Measurements from ENCODE around the gene STAMBP.

Gene STAMBP

DNA sequence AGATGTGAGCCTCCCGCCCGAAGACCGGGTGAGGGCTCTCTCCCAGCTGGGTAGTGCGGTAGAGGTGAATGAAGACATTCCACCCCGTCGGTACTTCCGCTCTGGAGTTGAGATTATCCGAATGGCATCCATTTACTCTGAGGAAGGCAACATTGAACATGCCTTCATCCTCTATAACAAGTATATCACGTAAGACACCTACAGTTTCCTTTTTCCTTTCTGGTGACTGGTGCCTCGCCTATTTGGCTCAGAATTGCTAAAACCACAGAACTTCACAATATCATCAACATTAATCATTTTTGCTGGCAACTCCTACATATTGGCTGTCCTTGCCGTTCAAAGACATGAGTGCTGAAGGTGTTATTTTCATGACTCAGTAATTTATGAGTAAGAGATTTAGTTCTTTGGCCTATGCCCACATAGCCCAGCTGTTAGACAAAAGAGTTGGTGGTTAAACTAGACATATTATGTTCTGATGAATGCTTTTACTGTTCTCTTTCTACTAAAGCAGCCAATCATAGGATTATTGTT is 2.2 kb downstream of the STAMBP start:
- DNase-seq: no peak
- peaks cover 35% of the 10 kb centered on the region for H3K4me1 Mint-ChIP-seq
- peaks cover 37% of the 10 kb centered on the region for H3K36me3 Mint-ChIP-seq (ENCODE audit: low read depth)
- H3K4me3 Mint-ChIP-seq: peak overlapping the region; percentile 89
- peaks cover 19% of the 10 kb centered on the region for H3K27me3 Mint-ChIP-seq (ENCODE audit: low read depth, poor library complexity)
- H3K9me3 Mint-ChIP-seq: peaks cover 6% of the 10 kb centered on the region
- TF ChIP-seq, protein P1, sequence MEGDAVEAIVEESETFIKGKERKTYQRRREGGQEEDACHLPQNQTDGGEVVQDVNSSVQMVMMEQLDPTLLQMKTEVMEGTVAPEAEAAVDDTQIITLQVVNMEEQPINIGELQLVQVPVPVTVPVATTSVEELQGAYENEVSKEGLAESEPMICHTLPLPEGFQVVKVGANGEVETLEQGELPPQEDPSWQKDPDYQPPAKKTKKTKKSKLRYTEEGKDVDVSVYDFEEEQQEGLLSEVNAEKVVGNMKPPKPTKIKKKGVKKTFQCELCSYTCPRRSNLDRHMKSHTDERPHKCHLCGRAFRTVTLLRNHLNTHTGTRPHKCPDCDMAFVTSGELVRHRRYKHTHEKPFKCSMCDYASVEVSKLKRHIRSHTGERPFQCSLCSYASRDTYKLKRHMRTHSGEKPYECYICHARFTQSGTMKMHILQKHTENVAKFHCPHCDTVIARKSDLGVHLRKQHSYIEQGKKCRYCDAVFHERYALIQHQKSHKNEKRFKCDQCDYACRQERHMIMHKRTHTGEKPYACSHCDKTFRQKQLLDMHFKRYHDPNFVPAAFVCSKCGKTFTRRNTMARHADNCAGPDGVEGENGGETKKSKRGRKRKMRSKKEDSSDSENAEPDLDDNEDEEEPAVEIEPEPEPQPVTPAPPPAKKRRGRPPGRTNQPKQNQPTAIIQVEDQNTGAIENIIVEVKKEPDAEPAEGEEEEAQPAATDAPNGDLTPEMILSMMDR (IDR thresholded peaks at IDR 0.05): no peak
- H3K27ac Mint-ChIP-seq: no peak overlapping the region

DNA sequence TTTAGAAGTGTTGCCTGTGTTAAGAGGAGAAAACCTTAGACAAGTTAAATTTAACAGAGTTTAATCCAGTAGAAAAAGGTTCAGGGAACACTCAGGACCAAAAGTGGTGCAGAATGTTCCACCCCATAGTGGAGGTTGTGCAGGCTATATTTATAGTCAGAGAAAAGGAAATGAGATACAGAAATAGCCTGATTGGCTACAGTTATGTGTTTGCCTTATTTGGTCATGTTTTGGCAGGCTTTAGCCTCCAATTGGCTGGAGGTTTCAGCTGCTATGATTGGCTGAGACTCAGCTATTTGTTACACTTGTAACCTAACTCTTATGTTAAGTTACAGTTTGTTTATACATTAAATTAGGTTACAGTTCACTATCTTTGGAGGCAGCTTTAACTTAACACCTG is 4.2 kb downstream of the STAMBP start:
- peaks cover 3% of the 10 kb centered on the region for H3K9me3 Mint-ChIP-seq
- H3K27ac Mint-ChIP-seq: no peak overlapping the region
- H3K4me1 Mint-ChIP-seq: peaks cover 31% of the 10 kb centered on the region
- H3K4me3 Mint-ChIP-seq: no peak overlapping the region
- no peak for DNase-seq
- TF ChIP-seq, protein P1 (IDR thresholded peaks at IDR 0.05): no peak
- H3K36me3 Mint-ChIP-seq (ENCODE audit: low read depth): peaks cover 37% of the 10 kb centered on the region
- H3K27me3 Mint-ChIP-seq (ENCODE audit: low read depth, poor library complexity): no peaks in the 10 kb centered on the region

DNA sequence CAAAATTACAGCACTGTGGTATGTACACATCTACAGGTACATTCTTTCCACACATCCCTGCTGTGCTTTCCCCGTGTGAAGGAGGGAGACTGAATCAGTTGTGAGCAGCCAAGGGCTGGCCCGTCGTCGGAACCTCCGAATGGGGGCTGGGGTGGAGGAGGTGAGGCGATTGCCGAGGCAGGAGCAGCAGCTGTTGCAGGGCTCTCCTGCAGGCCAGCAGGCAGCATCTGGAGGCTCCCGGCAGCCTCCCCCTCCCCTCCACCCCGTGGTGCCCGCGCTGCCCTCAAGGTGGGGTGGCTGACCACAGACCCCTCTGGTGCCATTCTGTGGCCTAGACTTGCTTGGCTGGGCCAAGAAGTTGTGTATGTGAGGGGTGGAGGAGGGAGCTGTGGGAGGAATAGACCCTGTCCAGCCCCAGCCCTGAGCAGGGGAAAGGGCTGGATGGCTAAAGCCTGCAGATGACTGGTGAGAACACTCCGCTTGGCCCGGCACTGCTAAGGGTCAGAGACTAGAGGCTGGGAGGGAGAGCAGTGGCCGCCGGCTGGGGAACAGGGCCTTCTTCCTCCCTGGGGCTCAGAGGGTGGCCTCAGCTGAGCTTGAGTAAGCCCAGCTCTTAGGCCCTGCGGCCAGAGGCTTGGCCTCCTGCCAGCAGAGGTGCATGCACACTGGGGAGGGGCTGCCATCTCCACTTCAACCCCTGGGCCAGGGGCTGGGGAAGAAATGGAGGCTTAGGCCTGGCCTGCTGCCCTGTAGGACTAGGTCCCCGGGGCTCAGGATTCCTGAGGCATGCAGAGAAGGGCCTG is 7.6 kb downstream of the STAMBP start:
- Mint-ChIP-seq H3K4me3 (no peak overlapping the region), H3K9me3 (no peaks in the 10 kb centered on the region), H3K27ac (no peak overlapping the region), H3K36me3 (ENCODE audit: low read depth) (peaks cover 43% of the 10 kb centered on the region), H3K27me3 (ENCODE audit: low read depth, poor library complexity) (no peaks in the 10 kb centered on the region), H3K4me1 (peaks cover 6% of the 10 kb centered on the region)
- no peak for DNase-seq
- TF ChIP-seq, protein P1 (IDR thresholded peaks at IDR 0.05): no peak

DNA sequence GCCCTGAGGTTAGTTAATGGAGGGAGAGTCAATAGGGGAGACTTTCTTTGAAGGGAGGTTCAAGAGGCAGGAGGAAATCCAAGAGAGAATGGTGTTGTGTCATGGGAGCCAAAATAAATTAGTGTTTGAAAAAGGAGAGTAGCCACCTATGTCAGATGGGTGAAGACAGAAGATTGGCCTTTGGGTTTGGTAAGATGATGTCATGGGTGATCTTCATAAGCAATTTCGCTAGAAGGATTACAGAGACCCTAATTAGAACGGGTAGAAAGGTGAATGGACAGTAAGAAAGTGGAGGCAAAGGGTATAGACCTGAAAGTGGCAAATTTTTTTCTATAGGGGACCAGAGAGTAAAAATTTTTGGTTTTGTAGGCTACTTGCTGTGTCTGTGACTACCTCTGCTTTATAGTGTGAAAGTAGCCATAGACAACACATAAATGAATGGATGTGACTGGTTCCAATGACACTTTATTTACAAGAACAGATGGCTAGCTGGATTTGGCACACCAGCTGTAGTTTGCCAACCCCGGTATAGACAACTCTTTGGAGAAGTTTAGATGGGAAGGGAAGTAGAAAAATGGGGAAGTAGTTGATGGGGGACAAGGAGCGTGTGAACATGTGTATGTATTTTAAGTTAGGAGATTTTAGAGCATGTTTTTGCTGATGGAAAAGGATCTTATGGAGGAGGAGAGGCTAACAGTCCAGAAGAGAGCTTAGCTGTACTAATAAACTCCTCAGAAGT is 9.3 kb downstream of the STAMBP start:
- no peaks in the 10 kb centered on the region for H3K27me3 Mint-ChIP-seq (ENCODE audit: low read depth, poor library complexity)
- no peak overlapping the region for H3K27ac Mint-ChIP-seq

DNA sequence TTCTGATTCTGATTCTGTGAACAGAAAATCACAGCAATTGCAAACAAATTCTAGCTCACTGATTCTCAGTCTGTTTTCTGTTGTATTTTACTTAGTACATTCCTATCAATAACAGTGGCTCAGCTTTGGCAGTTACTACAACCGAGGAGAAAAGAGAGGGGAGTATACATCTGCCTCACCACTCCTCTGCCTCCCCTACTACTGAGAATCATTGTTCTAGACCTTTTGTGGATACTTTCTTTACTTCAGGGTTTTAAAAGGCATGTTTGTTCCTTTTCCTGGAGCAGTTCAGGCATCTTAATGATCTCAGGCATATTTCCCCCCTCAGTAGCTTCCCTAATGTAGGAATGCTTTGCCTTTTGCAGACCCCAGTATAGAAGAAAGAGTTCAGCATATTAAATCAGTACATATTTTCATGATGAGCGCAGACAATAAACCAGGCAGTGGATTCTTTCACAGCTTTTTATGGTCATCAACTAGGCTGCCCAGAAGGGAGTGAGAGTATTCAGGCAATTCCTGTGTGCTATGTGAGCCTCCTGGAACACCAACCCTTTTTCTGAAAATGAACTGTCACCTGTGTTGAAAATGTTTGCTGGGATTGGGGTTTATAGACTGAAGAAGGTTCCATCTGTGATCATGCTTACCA is 10.3 kb downstream of the STAMBP start:
- DNase-seq: no peak
- Mint-ChIP-seq H3K9me3 (no peaks in the 10 kb centered on the region), H3K27me3 (ENCODE audit: low read depth, poor library complexity) (no peaks in the 10 kb centered on the region), H3K4me3 (no peak overlapping the region), H3K27ac (peak overlapping the region; percentile 26), H3K4me1 (no peaks in the 10 kb centered on the region), H3K36me3 (ENCODE audit: low read depth) (peaks cover 22% of the 10 kb centered on the region)
- TF ChIP-seq, protein P1 (IDR thresholded peaks at IDR 0.05): no peak

More for the DNA sequence above, 9.3 kb downstream of the STAMBP start:
- DNase-seq: no peak
- Mint-ChIP-seq H3K9me3 (no peaks in the 10 kb centered on the region), H3K36me3 (ENCODE audit: low read depth) (peaks cover 30% of the 10 kb centered on the region), H3K4me1 (no peaks in the 10 kb centered on the region), H3K4me3 (no peak overlapping the region)
- TF ChIP-seq, protein P1 (IDR thresholded peaks at IDR 0.05): no peak

Measured in nephron progenitor cell (in vitro differentiated cells).